ENCODE measurements around the gene MAD1L1. TPM values are rescaled to one million over a fixed set of nuclear protein-coding genes. Genes with fewer than 3 reads are reported as not detected.

The MAD1L1 gene
- total and polyA plus RNA-seq, 2 of the 8 experiments (the other 6 are each of a cell fraction or from before 2014, with no cell fraction given), result 40.4 to 44.6 TPM

GRCh38 chr7:1899951-1900762 lies 332.6 kb downstream of the MAD1L1 start (continued):
- TF ChIP-seq RXRA (IDR thresholded peaks at IDR 0.05; ENCODE audit: insufficient read depth, low read depth, low read length) (no peak), EP300 (IDR thresholded peaks at IDR 0.05; ENCODE audit: borderline replicate concordance in 1 of 2, low read depth in 2 of 2, low read length in 2 of 2) (no peak), NRF1 (IDR thresholded peaks at IDR 0.05; ENCODE audit: low read depth, low read length) (no peak), TBP (IDR thresholded peaks at IDR 0.05; ENCODE audit: low read depth, low read length) (no peak), SAP30 (IDR thresholded peaks at IDR 0.05; ENCODE audit: insufficient read depth, insufficient replicate concordance, low read length) (no peak)
